HepG2 (cell line): ENCODE data around the gene GPRC5D. TPM values are rescaled to one million over a fixed set of nuclear protein-coding genes. Genes with fewer than 3 reads are reported as not detected.

Source experiments
- FOXJ3 ChIP-seq: sonication (generic); formaldehyde crosslinking; IDR thresholded peaks from 2 replicates; pipeline ENCODE4 v1.4.0; 2020; ENCODE audit warnings: missing genetic modification reagents, mild to moderate bottlenecking, borderline replicate concordance
- FOXP4 ChIP-seq: sonication (generic); formaldehyde crosslinking; IDR thresholded peaks from 2 replicates; pipeline ENCODE4 v1.4.0; 2020; ENCODE audit warnings: missing genetic modification reagents
- HNF4G ChIP-seq, 2 experiments: sonication (generic) in 1 of 2; formaldehyde crosslinking in 1 of 2; IDR thresholded peaks; 2 replicates each; pipeline versions ENCODE4 v1.4.0 to v1.6.1; 2011 to 2020; ENCODE audit warnings: borderline replicate concordance in 2 of 2, low read depth in 2 of 2, mild to moderate bottlenecking in 2 of 2, low read length in 1 of 2, missing genetic modification reagents in 1 of 2, moderate library complexity in 1 of 2
- LCORL ChIP-seq, 2 experiments: fragments of 450-650 bp in 1 of 2; sonication (generic) in 1 of 2; formaldehyde crosslinking in 1 of 2; IDR thresholded peaks; 2 replicates each; pipeline versions ENCODE4 v1.5.0 to v1.6.1; 2017 to 2020; ENCODE audit warnings: antibody characterized with exemption in 1 of 2, missing genetic modification reagents in 1 of 2
- RXRA ChIP-seq: sonication (generic); formaldehyde crosslinking; IDR thresholded peaks from 2 replicates; pipeline ENCODE4 v1.5.1; 2020; ENCODE audit warnings: missing genetic modification reagents
- SMAD1 ChIP-seq: sonication (generic); formaldehyde crosslinking; IDR thresholded peaks from 2 replicates; pipeline ENCODE4 v1.4.0; 2020; ENCODE audit warnings: missing genetic modification reagents, low read depth, mild to moderate bottlenecking, borderline replicate concordance
- ZBTB4 ChIP-seq: sonication (generic); formaldehyde crosslinking; IDR thresholded peaks from 2 replicates; pipeline ENCODE4 v1.4.0; 2020; ENCODE audit warnings: missing genetic modification reagents, mild to moderate bottlenecking, borderline replicate concordance
- ZFP1 ChIP-seq: IDR thresholded peaks from 2 replicates; pipeline ENCODE4 v1.6.1; 2016
- ZNF264 ChIP-seq: sonication (generic); formaldehyde crosslinking; IDR thresholded peaks from 2 replicates; pipeline ENCODE4 v1.4.0; 2020; ENCODE audit warnings: missing genetic modification reagents
- ZNF543 ChIP-seq: sonication (generic); formaldehyde crosslinking; IDR thresholded peaks from 2 replicates; pipeline ENCODE4 v1.4.0; 2020; ENCODE audit warnings: mild to moderate bottlenecking, missing genetic modification reagents
- ZNF652 ChIP-seq: IDR thresholded peaks from 2 replicates; pipeline ENCODE4 v1.6.1; 2016; ENCODE audit warnings: low read depth, borderline replicate concordance
- polyA plus RNA-seq, 8 experiments: library from polyadenylated mRNA; depleted of rRNA in 3 of 8; stranded (reverse) in 7 of 8; unstranded in 1 of 8; fragments of >200 nt; fragmentation: Illumina TruSeq in 4 of 8; extraction: Trizol in 4 of 8; gene quantifications; 2 replicates each; pipeline versions ENCODE4 v1.2.1 to v1.2.3, GENCODE V29; 2011 to 2016; ENCODE audit warnings: low read depth in 4 of 8, missing spikeins in 1 of 8, mixed read lengths in 1 of 8; ENCODE audit not compliant: insufficient read depth in 1 of 8
- total RNA-seq, 5 experiments: library from RNA; depleted of rRNA; stranded (reverse); fragments of >200 nt; fragmentation: Illumina TruSeq; extraction: Trizol; gene quantifications; 2 replicates each; pipeline ENCODE4 v1.2.3, GENCODE V29; 2016; ENCODE audit warnings: low read depth in 1 of 5

The GPRC5D gene
- total and polyA plus RNA-seq, 2 of the 13 experiments (the other 11 are each of a cell fraction or from before 2014, with no cell fraction given), result not detected

- TF ChIP-seq ZFP1 (CRISPR knock-in tag), result no peak
- no peak for TF ChIP-seq LCORL (IDR thresholded peaks at IDR 0.05)
- TF ChIP-seq LCORL (CRISPR knock-in tag; IDR thresholded peaks at IDR 0.05), result no peak
- TF ChIP-seq RXRA, result peak; percentile 34; the same call in 1 of the 2 replicates
- no peak for TF ChIP-seq ZNF264 (CRISPR knock-in tag)
- no peak for TF ChIP-seq SMAD1 (CRISPR knock-in tag)
- no peak for TF ChIP-seq ZNF543 (CRISPR knock-in tag)
- TF ChIP-seq ZNF652 (CRISPR knock-in tag), result no peak
- TF ChIP-seq FOXP4, result no peak
- TF ChIP-seq FOXJ3, result no peak
- no peak for TF ChIP-seq HNF4G (IDR thresholded peaks at IDR 0.05; ENCODE audit: borderline replicate concordance, low read depth, low read length)
- no peak for TF ChIP-seq HNF4G (CRISPR knock-in tag; IDR thresholded peaks at IDR 0.05; ENCODE audit: borderline replicate concordance, low read depth)
- no peak for TF ChIP-seq ZBTB4 (CRISPR knock-in tag)
These were observed 48.1 kb upstream of the GPRC5D start, which contains the start of gene HEBP1 (continued) for GRCh38 chr12:12999959-13000615.
